Activated CD4-positive, alpha-beta T cell treated with anti-CD3 and anti-CD28 coated beads, Interleukin-2, amount 10 ng/mL, durations not matched to agents 24 days and 14 days (primary cell): ENCODE measurements around the gene SHKBP1. TPM values are rescaled to one million over a fixed set of nuclear protein-coding genes. Genes with fewer than 3 reads are reported as not detected.

ENCODE experiments used
- total RNA-seq: library from RNA; stranded (reverse); gene quantifications from 2 replicates; pipeline ENCODE4 v1.2.3, GENCODE V29; 2022

Gene SHKBP1
- total RNA-seq, 1 donor from 2014 or later: 113 TPM

Other genes starting within 250 kb of the SHKBP1 start
- gene C19orf47, start 228.5 kb upstream of the SHKBP1 start, total RNA-seq: 24.4 and 28.9 TPM in 2 replicates
- 49.4 and 52.2 TPM in 2 replicates for gene PLD3, start 228.2 kb upstream of the SHKBP1 start, total RNA-seq
- gene HIPK4, start 186.7 kb upstream of the SHKBP1 start, total RNA-seq: not detected in 2 replicates
- gene PRX, start 163.5 kb upstream of the SHKBP1 start, total RNA-seq: 0.84 and 0.90 TPM in 2 replicates
- 19.3 and 20.8 TPM in 2 replicates for gene SERTAD1, start 150.9 kb upstream of the SHKBP1 start, total RNA-seq
- gene SERTAD3, start 132.5 kb upstream of the SHKBP1 start, total RNA-seq: 10.8 and 12.5 TPM in 2 replicates
- gene BLVRB, start 111.1 kb upstream of the SHKBP1 start, total RNA-seq: 7.5 and 10.6 TPM in 2 replicates
- gene SPTBN4, start 109.9 kb upstream of the SHKBP1 start, total RNA-seq: 0.36 and 0.51 TPM in 2 replicates
- 123 and 126 TPM in 2 replicates for gene LTBP4, start 24.5 kb downstream of the SHKBP1 start, total RNA-seq
- 18.9 and 24.2 TPM in 2 replicates for gene NUMBL, start 113.8 kb downstream of the SHKBP1 start, total RNA-seq
- gene COQ8B, start 140.0 kb downstream of the SHKBP1 start, total RNA-seq: 32.5 and 33.4 TPM in 2 replicates
- 7.7 and 8.6 TPM in 2 replicates for gene ITPKC, start 140.2 kb downstream of the SHKBP1 start, total RNA-seq
- 8.6 and 9.4 TPM in 2 replicates for gene ACTMAP, start 173.6 kb downstream of the SHKBP1 start, total RNA-seq
- gene SNRPA, start 174.3 kb downstream of the SHKBP1 start, total RNA-seq: 268 and 273 TPM in 2 replicates
- 0.56 TPM in 1 of 2 replicates, not detected in the other for gene MIA, start 198.6 kb downstream of the SHKBP1 start, total RNA-seq
- gene RAB4B, start 201.4 kb downstream of the SHKBP1 start, total RNA-seq: 36.3 and 41.0 TPM in 2 replicates
- 88.9 and 94.4 TPM in 2 replicates for gene EGLN2, start 222.3 kb downstream of the SHKBP1 start, total RNA-seq